NOMO-1 (cell line): Measurements from ENCODE around the gene DLGAP4.

Experiments
- DNase-seq, 2 experiments: peaks; one replicate each; lab custom pipeline; 2025; ENCODE audit not compliant: unreplicated experiment in 2 of 2; lab: John Stamatoyannopoulos, UW

Gene DLGAP4

GRCh38 chr20:36305602-36306551 is at the start of gene DLGAP4:
Gene DLGAP4 (plus strand): TSS chr20:36306339. CDS start chr20:36431718, 125,379 bp downstream.
- DNase-seq: no peak

DNA sequence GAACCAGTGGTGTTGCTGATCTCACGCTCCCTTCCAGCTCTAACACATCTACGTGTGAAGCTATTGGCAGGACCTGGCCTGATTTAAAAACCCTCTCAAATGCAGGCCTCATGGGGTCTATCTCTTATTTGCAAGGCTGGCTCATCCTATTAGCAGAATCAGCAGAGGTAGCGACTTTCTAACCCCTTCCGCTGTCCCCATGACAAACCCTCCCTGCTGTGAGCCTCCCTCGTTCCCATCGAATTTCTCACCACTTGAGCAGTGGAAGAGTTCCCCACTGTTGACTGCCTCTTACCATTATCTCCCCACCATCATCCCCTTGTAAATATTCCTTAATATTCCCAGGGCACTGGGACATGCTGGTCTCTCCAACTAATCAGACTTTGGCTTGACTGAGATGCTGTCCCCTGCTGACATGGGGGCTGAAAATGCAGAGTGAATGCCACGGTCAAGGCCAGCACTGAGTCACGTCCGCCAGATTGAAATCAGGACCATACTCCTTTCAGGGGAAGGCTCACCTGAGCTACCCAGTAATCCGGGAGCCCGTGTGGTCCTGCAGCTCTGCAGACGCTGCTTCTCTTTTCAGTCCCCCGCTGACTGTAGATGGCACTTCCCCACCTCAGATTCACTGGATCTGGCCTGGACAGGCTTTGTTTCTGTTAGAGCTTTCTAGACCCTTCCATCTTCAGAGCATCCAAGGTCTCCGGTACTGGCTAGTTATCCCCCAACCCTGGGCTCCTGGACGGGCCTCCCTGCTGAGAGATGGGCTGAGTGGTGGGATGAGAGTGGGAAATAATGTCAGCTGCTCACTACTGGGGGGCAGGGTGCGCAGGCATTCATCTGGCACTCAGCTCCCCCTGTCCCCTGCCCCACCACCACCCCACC is 46.7 kb upstream of the DLGAP4 start:
- DNase-seq: no peak

- no peak for DNase-seq
Observed at GRCh38 chr20:36260316-36260715, 45.8 kb upstream of the DLGAP4 start.

DNA sequence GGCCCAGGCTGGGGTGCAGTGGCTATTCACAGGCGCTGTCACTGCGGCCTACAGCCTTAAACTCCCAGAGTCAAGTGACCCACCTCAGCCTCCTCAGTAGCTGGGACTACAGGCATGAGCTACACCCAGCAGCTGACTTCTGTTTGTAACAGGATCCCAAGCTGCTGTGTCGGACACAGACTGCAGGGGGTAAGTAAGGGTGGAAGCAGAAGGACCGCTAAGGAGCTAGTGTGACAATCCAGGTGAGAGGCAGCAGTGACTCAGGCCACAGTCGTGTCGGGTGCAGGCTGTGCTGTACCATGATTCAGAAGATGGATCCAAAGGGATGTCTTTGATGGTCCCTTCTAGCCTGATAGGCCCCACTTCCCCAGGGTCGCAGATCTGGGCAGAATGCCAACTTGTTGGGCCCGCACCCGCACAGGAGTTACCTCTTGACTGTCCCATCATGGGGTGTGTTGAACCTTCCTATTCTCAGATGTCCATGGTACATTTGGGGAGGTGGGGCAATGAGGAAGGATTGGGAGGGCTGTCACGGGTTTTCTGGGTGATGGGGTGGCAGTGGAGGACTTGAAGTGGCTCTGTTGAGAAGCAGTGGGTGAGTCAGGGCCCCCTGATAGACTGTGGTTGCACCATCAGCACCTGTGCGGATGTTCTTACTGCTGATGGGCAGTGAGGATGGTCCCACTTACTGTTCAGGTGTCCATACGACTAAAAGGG is 44.6 kb upstream of the DLGAP4 start:
- DNase-seq: no peak

GRCh38 chr20:36262440-36262839 is 43.7 kb upstream of the DLGAP4 start:
- no peak for DNase-seq

- no peak for DNase-seq
Observed at GRCh38 chr20:36264426-36265246, 41.5 kb upstream of the DLGAP4 start.

DNA sequence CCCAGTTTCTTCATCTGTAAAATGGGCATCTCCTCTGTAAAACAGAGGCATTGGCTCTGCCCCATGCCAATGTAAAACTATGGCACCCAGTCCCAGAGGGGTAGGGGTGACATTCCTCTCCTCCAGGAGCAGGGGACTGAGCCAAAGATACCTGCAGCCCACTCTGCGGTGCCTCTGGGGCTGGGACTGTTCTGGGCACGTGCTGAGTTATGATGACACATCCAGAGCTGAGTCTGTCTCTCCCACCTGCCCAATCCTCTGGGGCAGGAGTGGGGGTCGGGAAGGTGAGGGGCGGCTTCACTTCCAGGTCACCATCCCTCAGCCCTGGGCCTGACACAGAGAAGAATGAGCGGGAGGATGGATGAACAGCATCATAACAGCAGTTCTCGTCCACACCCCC is 40.0 kb upstream of the DLGAP4 start:
- DNase-seq: no peak

- no peak for DNase-seq
Observed at GRCh38 chr20:36267605-36268381, 38.3 kb upstream of the DLGAP4 start.

- no peak for DNase-seq
Observed at GRCh38 chr20:36268440-36269342, 37.4 kb upstream of the DLGAP4 start.

GRCh38 chr20:36269507-36269906 is 36.6 kb upstream of the DLGAP4 start:
- DNase-seq: no peak

GRCh38 chr20:36270744-36271638 is 35.1 kb upstream of the DLGAP4 start:
- DNase-seq: no peak

DNA sequence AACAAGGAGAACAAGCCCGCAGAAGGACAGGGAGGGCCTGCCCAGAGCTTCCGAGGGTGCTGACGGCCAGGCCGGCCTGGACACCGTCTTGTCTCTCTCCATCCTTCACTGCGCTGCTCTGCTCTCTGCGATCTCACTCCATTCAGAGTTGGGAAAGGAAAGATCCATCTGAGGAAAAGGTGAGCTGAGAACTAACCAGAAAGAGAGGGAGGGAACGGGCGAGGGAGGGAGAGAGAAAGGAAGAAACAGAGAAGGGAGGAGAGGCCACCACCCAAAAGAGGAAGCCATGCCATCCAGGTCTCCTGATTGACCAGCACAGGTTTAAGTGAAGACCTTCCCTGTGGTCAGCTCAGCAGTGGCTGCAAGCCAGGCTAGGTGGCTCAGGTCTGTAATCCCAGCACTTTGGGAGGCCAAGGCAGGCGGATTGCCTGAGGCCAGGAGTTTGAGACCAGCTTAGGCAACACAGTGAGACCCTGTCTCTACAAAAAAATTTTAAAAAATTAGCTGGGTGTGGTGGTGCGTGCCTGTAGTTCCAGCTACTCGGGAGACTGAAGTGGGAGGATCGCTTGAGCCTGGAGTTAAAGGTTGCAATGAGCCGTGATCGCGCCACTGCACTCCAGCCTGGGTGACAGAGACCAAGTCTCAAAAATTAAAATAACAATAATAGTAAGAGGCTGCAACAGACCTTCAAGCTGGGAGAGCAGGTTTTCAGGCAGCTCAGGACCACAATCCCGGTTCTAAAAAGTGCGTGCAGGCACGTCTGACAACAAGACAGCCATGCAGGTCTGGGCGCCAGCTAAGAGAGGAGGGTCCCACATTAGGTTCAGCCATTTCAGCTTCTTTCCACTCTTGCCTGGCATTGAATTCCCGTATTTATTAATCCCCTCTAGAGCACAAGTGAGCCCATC is 34.2 kb upstream of the DLGAP4 start:
- DNase-seq: no peak

- DNase-seq: no peak
Observed at GRCh38 chr20:36272547-36273220, 33.5 kb upstream of the DLGAP4 start.

GRCh38 chr20:36273414-36274180 is 32.5 kb upstream of the DLGAP4 start:
- DNase-seq: no peak
